NCI-H1436 (cell line): Measurements from ENCODE around the gene TARDBP.
"Not testable (repeated sequence)": the region's sequence is repeated elsewhere in the genome, so short reads cannot be mapped to it uniquely, and the experiment has no call there.

Experiments
- DNase-seq: peaks from one replicate; lab custom pipeline; 2025; lab: John Stamatoyannopoulos, UW

Gene TARDBP

GRCh38 chr1:11012260-11013159, at the start of gene TARDBP:
Gene TARDBP, plus strand, starts transcription at chr1:11012654. Its CDS starts 1,074 bp downstream, at chr1:11013728.
- peak; percentile 85 for DNase-seq

GRCh38 chr1:10965546-10966226, 46.8 kb upstream of the TARDBP start:
- no peak for DNase-seq

GRCh38 chr1:10967090-10967489, 45.4 kb upstream of the TARDBP start:
- no peak for DNase-seq

GRCh38 chr1:10968411-10968826, 44.0 kb upstream of the TARDBP start:
- DNase-seq: no peak

- DNase-seq: no peak
Measured at GRCh38 chr1:10969267-10969970, 43.0 kb upstream of the TARDBP start.

- DNase-seq: no peak
Measured at GRCh38 chr1:10969971-10970332, 42.5 kb upstream of the TARDBP start.

GRCh38 chr1:10973552-10973951, 38.9 kb upstream of the TARDBP start:
- no peak for DNase-seq

GRCh38 chr1:10973956-10974881, 38.2 kb upstream of the TARDBP start:
- no peak for DNase-seq

GRCh38 chr1:10975567-10976326, 36.7 kb upstream of the TARDBP start:
- no peak for DNase-seq

GRCh38 chr1:10978719-10979118, 33.7 kb upstream of the TARDBP start:
- DNase-seq: no peak

- no peak for DNase-seq
Measured at GRCh38 chr1:10979483-10979920, 33.0 kb upstream of the TARDBP start.

- no peak for DNase-seq
Measured at GRCh38 chr1:10980094-10980577, 32.3 kb upstream of the TARDBP start.

GRCh38 chr1:10980841-10981727, 31.4 kb upstream of the TARDBP start:
- no peak for DNase-seq

- DNase-seq: no peak
Measured at GRCh38 chr1:10986525-10986890, 25.9 kb upstream of the TARDBP start.

GRCh38 chr1:10987840-10988417, 24.5 kb upstream of the TARDBP start:
- no peak for DNase-seq

- no peak for DNase-seq
Measured at GRCh38 chr1:10989095-10989494, 23.4 kb upstream of the TARDBP start.

GRCh38 chr1:10989920-10990516, 22.4 kb upstream of the TARDBP start:
- DNase-seq: not testable (repeated sequence)

GRCh38 chr1:10990828-10991227, 21.6 kb upstream of the TARDBP start:
- no peak for DNase-seq

- DNase-seq: not testable (repeated sequence)
Measured at GRCh38 chr1:10992004-10992403, 20.4 kb upstream of the TARDBP start.
